Measurements from ENCODE around the gene CNTROB.

Gene CNTROB

GRCh38 chr17:7944326-7944725 is 12.3 kb downstream of the CNTROB start:
- POLR2A ChIA-PET, result interaction anchor here (1.3 kb wide), 1 partner anchor 13 kb away, joined by 6 read pairs; the partner anchor contains the start of gene TRAPPC1
- CTCF ChIA-PET, result interaction anchor here (0.8 to 4.2 kb wide), 9 partner anchors 9 to 201 kb away, joined by 3 to 26 read pairs (median 4); partner anchors contain the start of genes CNTROB and TRAPPC1
- TF ChIP-seq CTCF (IDR thresholded peaks at IDR 0.05; ENCODE audit: insufficient read depth, low read length, missing control alignments), result no peak
- no peak for DNase-seq (ENCODE audit: low read depth, low spot score)
- H3K4me3 ChIP-seq (ENCODE audit: low read depth, low read length), result no peak overlapping the region

- CTCF ChIA-PET, result interaction anchor here (0.6 to 4.2 kb wide), 5 partner anchors 12 to 114 kb away, joined by 3 to 26 read pairs (median 8); partner anchors contain the start of genes CNTROB and TRAPPC1
- no peak for DNase-seq (ENCODE audit: low read depth, low spot score)
- H3K4me3 ChIP-seq (ENCODE audit: low read depth, low read length), result no peak overlapping the region
- POLR2A ChIA-PET, result interaction anchor here (1.3 kb wide), 1 partner anchor 14 kb away, joined by 6 read pairs; the partner anchor contains the start of gene TRAPPC1
- no peak for TF ChIP-seq CTCF (IDR thresholded peaks at IDR 0.05; ENCODE audit: insufficient read depth, low read length, missing control alignments)
Measured at GRCh38 chr17:7945651-7946050, 13.6 kb downstream of the CNTROB start.

- no peak overlapping the region for H3K4me3 ChIP-seq (ENCODE audit: low read depth, low read length)
- no peak for DNase-seq (ENCODE audit: low read depth, low spot score)
- ChIA-PET POLR2A (interaction anchor here (0.6 kb wide), 1 partner anchor 20 kb away, joined by 3 read pairs; no protein-coding TSS in a partner anchor), CTCF (interaction anchor here (1.1 to 4.2 kb wide), 3 partner anchors 14 to 44 kb away, joined by 3 to 19 read pairs (median 5); no protein-coding TSS in a partner anchor)
- no peak for TF ChIP-seq CTCF (IDR thresholded peaks at IDR 0.05; ENCODE audit: insufficient read depth, low read length, missing control alignments)
Measured at GRCh38 chr17:7946441-7946840, 14.4 kb downstream of the CNTROB start.

- ChIA-PET CTCF (interaction anchor here (0.6 to 1.6 kb wide), 5 partner anchors 15 to 111 kb away, joined by 3 to 6 read pairs (median 4); no protein-coding TSS in a partner anchor), POLR2A (no interaction called here)
- no peak for TF ChIP-seq CTCF (IDR thresholded peaks at IDR 0.05; ENCODE audit: insufficient read depth, low read length, missing control alignments)
- DNase-seq (ENCODE audit: low read depth, low spot score), result no peak
- H3K4me3 ChIP-seq (ENCODE audit: low read depth, low read length), result no peak overlapping the region
Measured at GRCh38 chr17:7947651-7948050, 15.6 kb downstream of the CNTROB start.

GRCh38 chr17:7950578-7950977 is 18.6 kb downstream of the CNTROB start:
- no peak for DNase-seq (ENCODE audit: low read depth, low spot score)
- CTCF ChIA-PET, result interaction anchor here (0.8 kb wide), 1 partner anchor 89 kb away, joined by 3 read pairs; no protein-coding TSS in a partner anchor

More at GRCh38 chr17:7950578-7950977, 18.6 kb downstream of the CNTROB start:
- no peak for TF ChIP-seq CTCF (IDR thresholded peaks at IDR 0.05; ENCODE audit: insufficient read depth, low read length, missing control alignments)
- no peak overlapping the region for H3K4me3 ChIP-seq (ENCODE audit: low read depth, low read length)
- POLR2A ChIA-PET, result no interaction called here

Data from AG04449 (cell line).